Measurements from ENCODE around the gene CTIF.

Gene CTIF

DNA sequence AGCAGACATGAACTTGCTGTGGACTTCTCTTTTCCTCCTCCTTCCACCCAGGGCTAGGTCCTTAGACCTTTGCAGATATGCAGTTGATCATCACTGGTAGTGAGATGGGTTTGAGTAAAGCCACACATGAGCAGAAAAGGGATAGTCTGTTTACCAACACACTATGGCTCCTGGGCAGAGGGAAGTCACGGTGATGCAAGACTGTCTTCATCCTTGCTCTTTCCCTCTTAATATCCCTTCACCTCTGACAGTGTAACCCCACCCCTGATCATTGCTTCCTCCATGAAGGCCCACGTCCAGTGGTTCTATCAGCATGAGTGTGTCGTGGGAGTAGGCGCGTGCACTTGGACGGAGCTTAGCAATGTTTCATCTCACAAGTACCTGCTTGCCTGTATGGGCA is 223.2 kb downstream of the CTIF start:
- DNase-seq: no peak

DNA sequence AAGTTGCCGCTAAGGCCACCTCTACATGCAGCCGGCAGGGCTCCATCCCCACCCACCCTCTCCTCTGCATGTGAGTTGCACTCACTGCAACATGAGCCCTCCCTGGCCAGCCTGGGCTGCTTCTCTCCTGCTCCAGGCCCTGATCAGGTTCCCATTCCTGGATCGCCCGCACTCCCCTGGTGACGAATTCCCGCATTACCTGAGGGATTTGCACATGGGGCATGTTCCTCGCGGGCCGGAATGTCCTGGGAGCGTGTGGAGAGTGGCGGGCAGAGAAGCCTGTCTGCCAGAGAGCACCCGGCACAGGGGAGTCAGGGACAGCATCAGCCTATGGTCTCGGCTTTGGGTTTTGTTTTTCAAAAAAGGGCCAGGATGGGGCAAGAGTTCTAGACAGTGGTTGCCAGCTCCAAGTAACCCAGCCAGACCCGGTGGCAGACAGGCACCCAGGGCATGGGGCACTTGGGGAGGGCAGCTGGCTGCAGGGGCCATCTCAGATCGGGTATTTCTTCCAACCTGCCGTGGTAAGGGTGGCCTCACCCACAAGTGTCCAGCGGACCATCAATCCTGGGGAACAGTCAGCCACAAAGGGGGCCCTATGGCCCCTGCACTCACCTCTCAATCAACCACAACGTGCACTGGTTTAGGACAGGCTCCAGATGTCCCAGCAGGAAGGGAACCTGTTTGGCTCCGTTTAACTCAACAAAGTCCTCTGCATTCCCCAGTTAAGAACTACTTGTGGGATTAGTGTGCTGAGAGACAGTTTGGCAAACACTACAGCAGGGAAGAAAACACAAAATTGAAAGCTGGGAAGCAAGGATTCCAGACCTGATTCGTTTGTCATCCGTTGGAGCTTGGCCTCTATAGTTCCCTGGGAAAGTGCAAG is 224.2 kb downstream of the CTIF start:
- DNase-seq: no peak

DNA sequence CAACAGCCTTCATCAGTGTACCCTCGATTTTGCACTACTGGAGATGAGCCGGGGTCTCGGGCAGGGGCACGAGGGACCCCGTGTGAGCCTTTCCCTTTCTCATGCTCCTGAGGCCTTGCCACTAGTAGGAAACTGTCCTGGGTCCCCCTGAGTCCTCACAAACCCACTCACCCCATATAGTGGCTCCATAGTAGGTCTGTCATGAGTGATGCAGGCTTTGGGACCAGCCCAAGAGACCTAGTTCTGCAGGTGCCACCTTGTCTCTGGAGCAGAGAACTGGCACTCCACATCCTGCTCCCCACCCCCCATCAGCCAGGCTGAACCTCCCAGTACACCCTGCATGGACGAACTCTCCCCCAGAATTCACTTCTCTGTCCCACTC is 224.9 kb downstream of the CTIF start:
- DNase-seq: no peak

DNA sequence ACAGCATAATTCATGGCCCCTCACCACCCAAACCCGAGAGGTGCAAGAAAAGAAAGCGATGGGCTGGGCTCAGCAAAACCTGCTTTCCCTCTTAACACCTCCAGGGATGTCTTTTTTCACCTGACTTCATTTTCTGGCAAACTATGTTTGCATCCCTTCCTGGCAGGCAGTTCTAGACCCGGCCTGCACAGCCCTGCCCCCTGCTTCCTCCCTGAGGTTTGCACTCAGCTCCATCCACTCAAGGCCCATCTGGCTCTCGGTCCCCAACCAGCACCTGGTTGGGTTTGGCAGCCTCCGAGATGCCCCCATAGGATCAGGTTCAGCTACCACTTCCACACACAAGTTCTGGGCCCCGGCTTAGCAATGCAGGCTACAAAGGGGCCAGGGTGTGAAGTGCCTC is 226.2 kb downstream of the CTIF start:
- DNase-seq: no peak

GRCh38 chr18:48766026-48766425 is 227.2 kb downstream of the CTIF start:
- DNase-seq: no peak

GRCh38 chr18:48766487-48766886 is 227.7 kb downstream of the CTIF start:
- DNase-seq: no peak

GRCh38 chr18:48767090-48767690 is 228.4 kb downstream of the CTIF start:
- no peak for DNase-seq

DNA sequence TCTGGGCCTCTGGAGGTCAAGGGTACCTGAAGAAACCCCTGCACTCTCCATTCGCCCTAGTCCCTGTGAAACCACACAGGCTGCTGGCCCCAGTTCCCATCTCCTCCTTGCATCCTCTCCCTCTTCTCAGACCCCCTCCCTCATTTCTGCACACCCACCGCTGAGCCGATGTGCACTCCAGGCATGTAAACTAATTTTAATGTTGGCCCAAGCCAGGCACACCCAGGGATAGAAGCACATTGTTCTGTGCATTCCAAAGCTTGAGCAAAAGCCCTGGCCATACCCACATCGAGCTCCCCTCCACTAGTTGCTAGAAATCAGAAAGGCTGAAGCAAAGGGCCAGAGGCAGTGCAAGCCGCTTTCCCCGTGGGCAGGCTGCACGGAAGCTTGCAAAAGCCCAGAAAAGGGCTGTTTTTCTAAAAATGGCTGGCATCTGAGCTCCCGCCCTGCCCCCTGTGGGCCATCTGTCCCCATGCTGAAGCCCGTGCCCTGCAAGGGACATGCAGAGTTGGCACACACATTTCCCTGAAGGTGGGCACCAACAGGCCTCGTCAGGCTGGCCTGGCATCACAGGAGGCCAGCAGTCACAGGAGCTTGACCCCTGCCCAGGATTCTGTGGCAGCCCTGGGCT is 230.3 kb downstream of the CTIF start:
- no peak for DNase-seq

GRCh38 chr18:48770243-48770642 is 231.4 kb downstream of the CTIF start:
- DNase-seq: no peak

- no peak for DNase-seq
Measured at GRCh38 chr18:48771641-48772375, 233.0 kb downstream of the CTIF start.

GRCh38 chr18:48772457-48772856 is 233.6 kb downstream of the CTIF start:
- no peak for DNase-seq

DNA sequence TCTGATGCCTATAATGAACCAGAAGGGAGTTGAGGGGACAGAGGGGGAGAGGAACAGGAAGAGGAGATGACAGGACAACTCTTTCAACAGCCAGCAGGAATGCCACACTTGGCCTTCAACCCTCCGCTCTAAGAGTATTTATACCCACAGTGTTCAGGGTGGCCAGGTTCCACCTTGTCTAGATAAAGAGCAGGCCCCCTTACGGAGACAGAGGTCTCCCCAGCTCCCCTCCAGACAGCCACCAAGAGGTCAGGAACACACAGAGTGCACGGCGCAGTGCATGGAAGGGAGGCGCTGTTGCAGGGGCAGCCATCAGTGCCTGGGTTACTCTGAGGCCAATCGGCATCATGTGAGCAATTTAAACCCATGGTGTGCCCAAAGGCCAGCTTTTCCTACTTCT is 235.0 kb downstream of the CTIF start:
- no peak for DNase-seq

DNA sequence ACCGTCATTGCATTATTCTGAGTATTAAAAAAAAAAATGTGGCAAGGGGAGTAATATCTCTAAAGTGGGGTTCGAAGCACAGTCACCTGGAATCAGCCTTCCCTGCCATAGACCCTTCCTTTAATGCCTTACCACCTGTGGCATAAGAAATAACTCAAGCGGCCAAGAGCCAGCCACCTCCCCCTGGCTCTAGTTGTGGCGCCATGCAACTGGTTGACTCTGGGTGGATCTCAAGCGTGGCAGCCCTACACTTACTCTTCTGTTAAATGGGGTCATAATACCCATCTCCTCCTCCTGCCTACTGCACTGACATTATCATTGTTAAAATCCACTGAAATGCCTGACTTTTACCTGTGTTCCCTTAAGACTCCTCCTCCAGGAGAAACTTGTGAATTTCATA is 236.1 kb downstream of the CTIF start:
- no peak for DNase-seq

DNA sequence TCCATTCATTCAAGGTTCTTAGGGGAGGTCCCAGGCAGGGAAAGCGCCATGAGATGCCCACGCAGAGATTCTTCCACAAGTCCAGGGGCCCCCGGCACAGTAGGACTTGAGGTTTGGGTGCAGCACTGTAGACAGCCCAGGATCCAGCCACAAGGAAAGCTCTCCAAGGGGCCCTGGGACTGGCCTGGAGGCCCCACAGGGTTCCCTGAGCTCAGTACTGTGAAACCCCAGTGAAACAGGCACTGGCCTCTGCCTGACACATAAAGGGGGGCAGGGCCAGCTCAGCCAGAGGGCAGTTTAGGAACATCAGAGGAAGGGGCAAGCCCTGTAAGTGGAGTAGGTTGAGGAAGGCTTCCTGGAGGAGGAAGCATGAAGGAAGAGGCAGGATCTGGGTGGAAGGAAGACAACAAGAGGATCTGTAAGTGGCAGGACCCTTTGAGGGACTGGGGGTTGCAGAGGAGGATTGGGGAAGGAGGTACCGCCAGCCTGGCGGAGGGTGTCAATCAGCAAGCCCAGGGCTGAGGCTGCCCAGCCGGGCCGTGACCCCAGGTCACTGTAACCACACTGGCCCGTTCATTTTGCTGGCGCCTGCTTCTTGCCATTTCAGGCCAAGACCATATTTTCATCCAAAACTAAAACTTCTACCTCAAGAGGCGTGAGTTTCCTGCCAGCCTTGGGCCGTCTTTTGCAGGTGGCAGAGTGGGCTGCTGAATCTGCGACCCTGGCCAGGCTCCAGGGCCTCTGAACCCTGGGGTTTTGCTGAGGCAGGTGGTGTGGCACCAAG is 236.7 kb downstream of the CTIF start:
- DNase-seq: no peak

GRCh38 chr18:48776156-48776555 is 237.3 kb downstream of the CTIF start:
- no peak for DNase-seq

DNA sequence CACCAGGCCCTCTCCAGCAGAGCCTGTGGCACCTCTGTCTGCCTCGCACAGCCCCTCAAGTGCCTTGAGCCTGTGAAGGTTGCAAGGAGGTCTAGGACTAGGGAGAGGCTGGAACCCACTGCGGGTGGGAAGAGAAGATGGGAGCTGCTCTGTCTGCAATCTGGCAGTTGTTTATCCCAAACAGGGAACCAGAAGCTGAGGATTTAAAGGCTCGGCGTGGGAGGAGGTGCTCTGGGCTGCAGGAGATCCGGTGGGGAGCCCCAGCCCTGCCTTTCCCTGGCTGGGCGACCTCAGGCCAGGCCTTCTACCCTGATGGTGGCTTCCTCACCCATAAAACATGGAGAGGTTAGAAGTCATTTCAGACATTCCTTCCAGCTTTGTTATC is 237.8 kb downstream of the CTIF start:
- DNase-seq: no peak

- no peak for DNase-seq
Measured at GRCh38 chr18:48777026-48777743, 238.4 kb downstream of the CTIF start.

DNA sequence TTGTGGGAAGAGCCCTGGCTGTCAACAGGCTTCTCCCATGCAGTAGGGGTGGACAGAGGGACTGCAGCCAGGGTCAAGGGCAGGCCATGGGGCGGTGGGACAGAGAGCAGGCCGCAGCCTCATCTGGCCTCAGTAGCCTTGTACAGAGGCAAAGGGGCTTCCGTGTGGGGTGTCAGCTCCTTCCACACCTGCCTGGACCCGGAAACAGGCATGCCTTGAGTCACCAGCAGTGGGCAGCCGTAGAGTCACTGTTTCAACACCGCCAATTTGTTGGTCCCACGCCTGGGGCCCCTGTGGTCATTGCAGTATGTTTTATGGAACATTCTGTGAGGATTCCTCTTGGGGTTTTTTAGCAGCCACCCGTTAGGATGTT is 238.9 kb downstream of the CTIF start:
- no peak for DNase-seq

- DNase-seq: no peak
Measured at GRCh38 chr18:48778344-48779011, 239.6 kb downstream of the CTIF start.

- DNase-seq: no peak
Measured at GRCh38 chr18:48779462-48779861, 240.6 kb downstream of the CTIF start.

DNA sequence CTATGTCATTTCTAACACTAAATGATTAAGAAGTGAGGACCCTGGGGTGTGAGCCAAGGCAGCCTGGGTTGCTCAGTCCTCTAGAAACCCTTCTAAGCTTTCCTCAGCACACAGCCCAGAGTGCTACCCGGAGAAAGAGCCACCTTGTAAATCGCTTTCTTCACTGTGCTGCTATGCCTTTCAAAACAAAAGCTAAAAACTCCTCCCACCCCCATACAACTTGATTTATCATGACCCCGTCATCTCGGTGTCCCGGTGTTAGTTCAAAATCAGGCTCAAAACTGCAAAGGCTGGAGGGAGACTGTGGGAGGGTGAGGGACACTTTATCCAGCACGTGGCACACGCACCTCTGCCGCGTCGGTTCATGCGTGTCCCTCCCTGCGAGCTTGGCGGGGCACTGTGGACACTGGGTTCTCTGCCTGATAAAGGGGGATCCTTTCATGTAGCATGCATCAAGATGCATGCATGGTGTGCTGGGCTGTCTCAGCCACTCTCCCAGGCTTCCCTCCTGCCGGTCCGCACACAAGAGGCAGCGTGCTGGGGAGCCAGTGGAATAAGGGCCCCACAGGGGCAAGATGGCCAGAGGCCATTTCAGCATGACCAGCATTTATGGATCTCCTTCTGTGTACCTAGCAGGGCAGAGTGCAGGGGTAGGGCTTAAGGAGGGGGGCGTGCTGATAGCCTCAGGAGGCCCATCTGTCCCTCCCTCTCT is 241.5 kb downstream of the CTIF start:
- DNase-seq: no peak

Data from amniotic stem cell (primary cell).